IMR-90 (cell line): Measurements from ENCODE around the gene KRT72.

Experiments used
- BHLHE40 ChIP-seq: fragments of 150-350 bp; IDR thresholded peaks from 2 replicates; pipeline ENCODE4 v1.6.1; 2016; ENCODE audit warnings: mild to moderate bottlenecking, low read depth, low read length
- NFE2L2 ChIP-seq: fragments of 150-350 bp; IDR thresholded peaks from 2 replicates; pipeline ENCODE4 v1.6.1; 2016; ENCODE audit warnings: low read depth, mild to moderate bottlenecking, low read length
- POLR2A ChIP-seq: IDR thresholded peaks from 2 replicates; pipeline ENCODE4 v1.6.1; 2012; ENCODE audit warnings: mild to moderate bottlenecking, low read depth, low read length
- RAD21 ChIP-seq: IDR thresholded peaks from 2 replicates; pipeline ENCODE4 v1.6.1; 2012; ENCODE audit warnings: low read length, improper control_type of control experiment
- RFX5 ChIP-seq: IDR thresholded peaks from 2 replicates; pipeline ENCODE4 v1.8.0; 2012; ENCODE audit warnings: low read depth, mild to moderate bottlenecking, low read length, moderate library complexity
- TF ChIP-seq, protein P1 (sequence below): conservative IDR thresholded peaks from 2 replicates; pipeline ENCODE4 v1.5.1; 2012; ENCODE audit warnings: mild to moderate bottlenecking, low read depth, low read length, improper control_type of control experiment
- TF ChIP-seq, protein P2 (sequence below): fragments of 150-350 bp; IDR thresholded peaks from 2 replicates; pipeline ENCODE4 v1.6.1; 2017; ENCODE audit warnings: mild to moderate bottlenecking, antibody characterized with exemption, low read length, low read depth

DNA sequence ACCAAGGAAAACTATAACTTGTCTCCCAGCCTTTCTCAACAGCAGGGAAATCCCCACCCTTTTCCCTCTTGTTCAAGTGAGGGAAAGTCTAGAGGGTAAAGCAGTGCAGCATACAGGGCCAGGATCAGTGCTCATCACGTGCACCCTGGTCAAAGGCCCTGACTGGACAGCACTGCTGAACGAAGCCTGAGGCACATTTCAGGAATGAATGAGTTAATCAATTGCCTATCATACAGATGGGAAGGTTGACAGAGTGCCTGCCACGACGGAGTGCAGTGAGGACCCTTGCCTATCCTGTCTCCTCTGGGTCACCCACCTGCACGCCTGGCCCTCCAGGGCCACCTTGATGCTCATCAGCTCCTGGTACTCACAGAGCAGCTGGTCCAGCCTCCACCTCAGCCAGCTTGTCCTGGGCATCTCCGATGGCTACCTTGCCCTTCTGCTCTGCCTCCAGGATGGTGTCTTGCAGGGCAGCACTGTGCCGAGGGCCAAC, 28.8 kb upstream of the KRT72 start:
- TF ChIP-seq, protein P1, sequence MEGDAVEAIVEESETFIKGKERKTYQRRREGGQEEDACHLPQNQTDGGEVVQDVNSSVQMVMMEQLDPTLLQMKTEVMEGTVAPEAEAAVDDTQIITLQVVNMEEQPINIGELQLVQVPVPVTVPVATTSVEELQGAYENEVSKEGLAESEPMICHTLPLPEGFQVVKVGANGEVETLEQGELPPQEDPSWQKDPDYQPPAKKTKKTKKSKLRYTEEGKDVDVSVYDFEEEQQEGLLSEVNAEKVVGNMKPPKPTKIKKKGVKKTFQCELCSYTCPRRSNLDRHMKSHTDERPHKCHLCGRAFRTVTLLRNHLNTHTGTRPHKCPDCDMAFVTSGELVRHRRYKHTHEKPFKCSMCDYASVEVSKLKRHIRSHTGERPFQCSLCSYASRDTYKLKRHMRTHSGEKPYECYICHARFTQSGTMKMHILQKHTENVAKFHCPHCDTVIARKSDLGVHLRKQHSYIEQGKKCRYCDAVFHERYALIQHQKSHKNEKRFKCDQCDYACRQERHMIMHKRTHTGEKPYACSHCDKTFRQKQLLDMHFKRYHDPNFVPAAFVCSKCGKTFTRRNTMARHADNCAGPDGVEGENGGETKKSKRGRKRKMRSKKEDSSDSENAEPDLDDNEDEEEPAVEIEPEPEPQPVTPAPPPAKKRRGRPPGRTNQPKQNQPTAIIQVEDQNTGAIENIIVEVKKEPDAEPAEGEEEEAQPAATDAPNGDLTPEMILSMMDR = no peak
- TF ChIP-seq NFE2L2 = no peak
- no peak for TF ChIP-seq BHLHE40
- TF ChIP-seq POLR2A = no peak
- TF ChIP-seq, protein P2, sequence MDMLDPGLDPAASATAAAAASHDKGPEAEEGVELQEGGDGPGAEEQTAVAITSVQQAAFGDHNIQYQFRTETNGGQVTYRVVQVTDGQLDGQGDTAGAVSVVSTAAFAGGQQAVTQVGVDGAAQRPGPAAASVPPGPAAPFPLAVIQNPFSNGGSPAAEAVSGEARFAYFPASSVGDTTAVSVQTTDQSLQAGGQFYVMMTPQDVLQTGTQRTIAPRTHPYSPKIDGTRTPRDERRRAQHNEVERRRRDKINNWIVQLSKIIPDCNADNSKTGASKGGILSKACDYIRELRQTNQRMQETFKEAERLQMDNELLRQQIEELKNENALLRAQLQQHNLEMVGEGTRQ = no peak
- no peak for TF ChIP-seq RAD21
- no peak for TF ChIP-seq RFX5
